BE2C (cell line): Measurements from ENCODE around the gene C2CD3.
"Not testable (repeated sequence)": the region's sequence is repeated elsewhere in the genome, so short reads cannot be mapped to it uniquely, and the experiment has no call there.

ENCODE experiments used
- DNase-seq: peaks from one replicate; pipeline ENCODE4 v3.0.0-alpha.2; 2020
- H3K27me3 ChIP-seq: fragments of 250-450 bp; sonication (Bioruptor Pico); 2 replicates; pipeline ENCODE4 v1.5.1; 2020; ENCODE audit warnings: mild to moderate bottlenecking
- H3K36me3 ChIP-seq: fragments of 250-450 bp; sonication (Bioruptor Pico); 2 replicates; pipeline ENCODE4 v1.5.1; 2020; ENCODE audit warnings: mild to moderate bottlenecking
- H3K4me1 ChIP-seq: fragments of 250-450 bp; sonication (Bioruptor Pico); 2 replicates; pipeline ENCODE4 v1.5.1; 2020
- H3K4me3 ChIP-seq: 2 replicates; pipeline ENCODE4 v1.5.1; 2011; ENCODE audit warnings: low read depth, low read length
- H3K9me3 ChIP-seq: fragments of 250-450 bp; sonication (Bioruptor Pico); 2 replicates; pipeline ENCODE4 v1.5.1; 2020
- CTCF ChIP-seq: IDR thresholded peaks from 2 replicates; pipeline ENCODE4 v1.5.1; 2012; ENCODE audit warnings: mild to moderate bottlenecking, low read depth, low read length

Gene C2CD3

GRCh38 chr11:73995247-73995646, 175.6 kb downstream of the C2CD3 start:
- no peaks in the 10 kb centered on the region; the same call in 1 of the 2 replicates for H3K36me3 ChIP-seq
- DNase-seq: no peak
- TF ChIP-seq CTCF: no peak
- H3K9me3 ChIP-seq: no peaks in the 10 kb centered on the region
- H3K27me3 ChIP-seq: no peaks in the 10 kb centered on the region
- no peak overlapping the region for H3K4me3 ChIP-seq
- no peaks in the 10 kb centered on the region for H3K4me1 ChIP-seq

- H3K27me3 ChIP-seq: no peaks in the 10 kb centered on the region
- H3K4me3 ChIP-seq: no peak overlapping the region
- H3K4me1 ChIP-seq: no peaks in the 10 kb centered on the region
- TF ChIP-seq CTCF: no peak
- no peak for DNase-seq
- no peaks in the 10 kb centered on the region for H3K36me3 ChIP-seq
- H3K9me3 ChIP-seq: no peaks in the 10 kb centered on the region
Measured at GRCh38 chr11:73991471-73992006, 179.3 kb downstream of the C2CD3 start.

GRCh38 chr11:73990730-73991129, 180.1 kb downstream of the C2CD3 start:
- H3K4me1 ChIP-seq: no peaks in the 10 kb centered on the region
- no peaks in the 10 kb centered on the region for H3K36me3 ChIP-seq
- no peak overlapping the region for H3K4me3 ChIP-seq
- H3K27me3 ChIP-seq: no peaks in the 10 kb centered on the region
- DNase-seq: no peak
- no peaks in the 10 kb centered on the region for H3K9me3 ChIP-seq
- no peak for TF ChIP-seq CTCF

GRCh38 chr11:73989156-73989555, 181.6 kb downstream of the C2CD3 start:
- Histone ChIP-seq H3K36me3 (no peaks in the 10 kb centered on the region), H3K9me3 (no peaks in the 10 kb centered on the region), H3K27me3 (no peaks in the 10 kb centered on the region), H3K4me3 (no peak overlapping the region), H3K4me1 (peaks cover 4% of the 10 kb centered on the region; the same call in 1 of the 2 replicates)
- DNase-seq: no peak
- TF ChIP-seq CTCF: no peak

GRCh38 chr11:73988227-73988626, 182.6 kb downstream of the C2CD3 start:
- no peak for TF ChIP-seq CTCF
- DNase-seq: no peak
- no peaks in the 10 kb centered on the region for H3K36me3 ChIP-seq
- H3K4me1 ChIP-seq: peaks cover 5% of the 10 kb centered on the region; the same call in 1 of the 2 replicates
- no peak overlapping the region for H3K4me3 ChIP-seq
- H3K9me3 ChIP-seq: no peaks in the 10 kb centered on the region
- H3K27me3 ChIP-seq: no peaks in the 10 kb centered on the region

GRCh38 chr11:73985661-73986060, 185.1 kb downstream of the C2CD3 start:
- H3K36me3 ChIP-seq, H3K9me3 ChIP-seq, H3K4me3 ChIP-seq, H3K27me3 ChIP-seq, H3K4me1 ChIP-seq, DNase-seq: not testable (repeated sequence)
